Lower lobe of right lung (tissue), 2 donors: ENCODE measurements around the gene PSD. TPM values are rescaled to one million over a fixed set of nuclear protein-coding genes. Genes with fewer than 3 reads are reported as not detected.

Source experiments
- ATAC-seq, 2 donors: fragments of 200-7000 bp; cut with Tn5 transposase; one replicate each; pipeline ENCODE4 v1.9.1; 2020 to 2022; ENCODE audit warnings: mild to moderate bottlenecking in 2 of 2, moderate library complexity in 2 of 2
- DNase-seq: peaks from one replicate; pipeline ENCODE4 v3.0.0-alpha.2; 2020
- H3K27ac ChIP-seq: fragments of 200-600 bp; one replicate; pipeline ENCODE4 v1.8.0; 2022
- H3K27me3 ChIP-seq: fragments of 200-600 bp; one replicate; pipeline ENCODE4 v1.8.0; 2022; ENCODE audit warnings: low read depth
- H3K36me3 ChIP-seq: fragments of 200-600 bp; one replicate; pipeline ENCODE4 v1.8.0; 2022; ENCODE audit warnings: mild to moderate bottlenecking
- H3K4me1 ChIP-seq: fragments of 200-600 bp; one replicate; pipeline ENCODE4 v1.8.0; 2022
- H3K4me3 ChIP-seq: fragments of 200-600 bp; one replicate; pipeline ENCODE4 v1.8.0; 2022; ENCODE audit warnings: mild to moderate bottlenecking
- H3K9me3 ChIP-seq: fragments of 200-600 bp; one replicate; pipeline ENCODE4 v1.8.0; 2022
- CTCF ChIP-seq: fragments of 200-600 bp; IDR thresholded peaks from one replicate; pipeline ENCODE4 v1.8.0; 2022; ENCODE audit warnings: antibody characterized with exemption, mild to moderate bottlenecking
- intact Hi-C: fragments of 100-400 bp; cut with DNase I; formaldehyde crosslinking; loops from one replicate; pipeline ENCODE4 v1.11.0; 2022
- total RNA-seq: library from RNA; stranded (reverse); fragmentation: NEBNext Ultra II Directional; extraction: Animal tissue kit (Norgen Biotek cat#: 25700); gene quantifications from one replicate; pipeline ENCODE4 v1.2.1, GENCODE V29; 2021
- donor health status: DM: no; HTN: yes; CAD: no; lungs with severe emphysema.

PSD gene
- total RNA-seq, 1 donor from 2014 or later: 5.3 TPM

GRCh38 chr10:102421757-102422512 is 3.4 kb upstream of the PSD start:
- Histone ChIP-seq H3K9me3 (no peaks in the 10 kb centered on the region), H3K27ac (peak overlapping the region; percentile 91), H3K27me3 (peaks cover 15% of the 10 kb centered on the region), H3K36me3 (peaks cover 22% of the 10 kb centered on the region), H3K4me1 (peaks cover 35% of the 10 kb centered on the region), H3K4me3 (peak overlapping the region; percentile 88)
- peak; percentile 76 for DNase-seq
- no peak for TF ChIP-seq CTCF
- peak; percentile 59 for ATAC-seq
- intact Hi-C loops: no loop called here

GRCh38 chr10:102421507-102421756 is 2.8 kb upstream of the PSD start:
- peak overlapping the region; percentile 91 for H3K27ac ChIP-seq
- H3K4me1 ChIP-seq: peaks cover 35% of the 10 kb centered on the region
- DNase-seq (no peak), ATAC-seq (peak; percentile 0 to 1)
- no peak for TF ChIP-seq CTCF
- H3K9me3 ChIP-seq: no peaks in the 10 kb centered on the region
- peak overlapping the region; percentile 88 for H3K4me3 ChIP-seq
- intact Hi-C loops: no loop called here
- H3K36me3 ChIP-seq: peaks cover 22% of the 10 kb centered on the region
- H3K27me3 ChIP-seq: peaks cover 20% of the 10 kb centered on the region

GRCh38 chr10:102420714-102421506 is 2.3 kb upstream of the PSD start, which contains the start of gene FBXL15:
TSS of gene FBXL15 (plus strand) at chr10:102420836. CDS start at chr10:102421130, 294 bp downstream.
- intact Hi-C loops: no loop called here
- Histone ChIP-seq H3K9me3 (no peaks in the 10 kb centered on the region), H3K4me3 (peak within 1 kb of the TSS; percentile 88), H3K36me3 (peaks cover 22% of the 10 kb centered on the region), H3K27me3 (peaks cover 24% of the 10 kb centered on the region), H3K27ac (peak within 1 kb of the TSS; percentile 91), H3K4me1 (peaks cover 35% of the 10 kb centered on the region)
- no peak for TF ChIP-seq CTCF
- DNase-seq (peak; percentile 98), ATAC-seq (peak; percentile 87 to 92)

- intact Hi-C loops: no loop called here
- no peak for ATAC-seq
These were observed 1.7 kb upstream of the PSD start for GRCh38 chr10:102420181-102420713.

More at GRCh38 chr10:102420181-102420713, 1.7 kb upstream of the PSD start:
- Histone ChIP-seq H3K36me3 (peaks cover 22% of the 10 kb centered on the region), H3K27me3 (peaks cover 30% of the 10 kb centered on the region), H3K9me3 (no peaks in the 10 kb centered on the region), H3K27ac (peak overlapping the region; percentile 91), H3K4me1 (peaks cover 35% of the 10 kb centered on the region), H3K4me3 (peak overlapping the region; percentile 88)
- no peak for TF ChIP-seq CTCF
- no peak for DNase-seq
